Hematopoietic multipotent progenitor cell (in vitro differentiated cells): ENCODE measurements around the gene CKMT1A. TPM values are rescaled to one million over a fixed set of nuclear protein-coding genes. Genes with fewer than 3 reads are reported as not detected.

Experiments used
- DNase-seq, 3 donors: peaks; one replicate each; pipeline ENCODE4 v3.0.0-alpha.2; 2011 to 2015; ENCODE audit warnings: low read depth in 2 of 3, low spot score in 2 of 3
- small RNA-seq: library from RNA; depleted of rRNA; stranded (forward); fragments of <200 nt; gene quantifications from one replicate; pipeline ENCODE3, GENCODE V24; 2012
- total RNA-seq: library from RNA; depleted of rRNA; stranded (reverse); fragments of >200 nt; gene quantifications from one replicate; pipeline ENCODE4 v1.2.3, GENCODE V29; 2012

The CKMT1A gene
- total RNA-seq, 1 donor, result not detected

DNA sequence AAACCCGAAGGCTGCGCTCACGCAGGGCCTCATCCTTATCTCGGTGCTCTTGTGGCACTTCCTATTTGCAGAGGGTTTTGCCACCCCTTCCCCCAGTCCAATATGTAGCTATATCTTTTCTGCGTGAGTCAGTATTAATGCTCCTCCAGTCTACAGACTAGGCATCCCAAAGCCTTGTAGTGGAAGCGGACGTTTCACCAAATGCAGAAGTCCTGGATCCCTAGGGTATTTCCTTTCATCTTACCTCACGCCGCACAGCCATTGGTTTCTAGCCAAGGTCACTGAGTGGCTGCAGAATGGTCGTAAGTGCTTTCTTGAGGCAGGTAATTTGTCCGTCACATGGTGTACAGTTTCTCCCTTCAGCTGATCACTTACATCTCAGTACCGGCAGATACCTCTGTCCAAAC is 53.2 kb downstream of the CKMT1A start:
- DNase-seq, result peak in 2 of 3 donors; percentile 53 to 58

GRCh38 chr15:43748376-43748775 is 54.7 kb downstream of the CKMT1A start:
- DNase-seq, result peak in 1 of 3 donors; percentile 42

Small RNA genes lying within 50 kb of the gene (small RNA-seq; reads per million reads assigned to genes)
- gene PDIA3P2 (not detected), gene RNU6-353P (not detected), gene RNU6-354P (not detected)

Other genes with a start within 250 kb of the CKMT1A start
- gene TP53BP1, start 200.7 kb upstream of the CKMT1A start, total RNA-seq, result 41.7 TPM
- 21.8 TPM for gene MAP1A, start 176.3 kb upstream of the CKMT1A start, total RNA-seq
- 47.9 TPM for gene PPIP5K1, start 103.7 kb upstream of the CKMT1A start, total RNA-seq
- gene CKMT1B, start 99.8 kb upstream of the CKMT1A start, total RNA-seq, result not detected
- gene STRC, start 75.1 kb upstream of the CKMT1A start, total RNA-seq, result 0.54 TPM
- gene CATSPER2, start 45.0 kb upstream of the CKMT1A start, total RNA-seq, result 3.2 TPM
- gene PDIA3, start 52.6 kb downstream of the CKMT1A start, total RNA-seq, result 38.2 TPM
- gene ELL3, start 83.1 kb downstream of the CKMT1A start, total RNA-seq, result 7.0 TPM
- 140 TPM for gene SERF2, start 98.5 kb downstream of the CKMT1A start, total RNA-seq
- under 0.01 TPM for gene SERINC4, start 106.4 kb downstream of the CKMT1A start, total RNA-seq
- 9.2 TPM for gene HYPK, start 106.7 kb downstream of the CKMT1A start, total RNA-seq
- 6.7 TPM for gene MFAP1, start 130.8 kb downstream of the CKMT1A start, total RNA-seq
- gene WDR76, start 133.1 kb downstream of the CKMT1A start, total RNA-seq, result 6.5 TPM